HuH-7.5 (cell line): ENCODE data around the gene ANO2.
"Not testable (repeated sequence)": the region's sequence is repeated elsewhere in the genome, so short reads cannot be mapped to it uniquely, and the experiment has no call there.

Experiments
- DNase-seq: peaks from one replicate; pipeline ENCODE4 v3.0.0; 2011; ENCODE audit warnings: low spot score

ANO2 gene

DNA sequence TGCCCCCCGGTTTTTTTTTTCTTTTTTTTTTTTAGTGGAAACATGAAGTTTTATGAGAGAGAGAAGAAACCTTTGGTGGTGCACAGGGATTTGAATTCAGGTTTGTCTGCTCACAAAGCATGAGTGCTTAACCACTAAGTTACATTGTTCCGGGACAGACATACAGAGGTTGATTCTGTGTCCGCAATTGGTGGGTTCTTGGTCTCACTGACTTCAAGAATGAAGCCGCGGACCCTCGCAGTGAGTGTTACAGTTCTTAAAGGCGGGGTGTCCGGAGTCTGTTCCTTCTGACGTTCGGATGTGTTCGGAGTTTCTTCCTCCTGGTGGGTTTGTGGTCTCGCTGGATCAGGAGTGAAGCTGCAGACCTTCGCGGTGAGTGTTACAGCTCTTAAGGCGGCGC lies 57.2 kb downstream of the ANO2 start:
- not testable (repeated sequence) for DNase-seq

DNA sequence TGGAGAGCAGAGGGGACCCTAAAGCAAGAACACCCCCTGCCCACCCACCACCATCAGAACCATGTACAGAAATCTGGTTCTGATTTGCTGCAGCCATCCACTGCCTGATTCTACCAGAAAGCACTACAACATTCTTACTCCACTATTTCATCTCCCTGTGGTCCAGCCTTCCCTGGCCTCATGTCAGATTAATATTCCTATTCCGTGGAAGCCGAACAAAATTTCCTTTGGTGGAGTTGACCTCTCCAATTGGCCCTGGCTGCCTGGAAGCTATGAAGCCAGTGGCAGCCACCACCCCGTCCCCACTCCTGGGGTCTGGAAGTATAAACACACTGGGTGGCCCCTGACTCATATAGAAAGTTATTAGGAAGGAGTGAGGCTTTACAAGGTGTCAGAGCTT lies 60.2 kb downstream of the ANO2 start:
- no peak for DNase-seq

DNA sequence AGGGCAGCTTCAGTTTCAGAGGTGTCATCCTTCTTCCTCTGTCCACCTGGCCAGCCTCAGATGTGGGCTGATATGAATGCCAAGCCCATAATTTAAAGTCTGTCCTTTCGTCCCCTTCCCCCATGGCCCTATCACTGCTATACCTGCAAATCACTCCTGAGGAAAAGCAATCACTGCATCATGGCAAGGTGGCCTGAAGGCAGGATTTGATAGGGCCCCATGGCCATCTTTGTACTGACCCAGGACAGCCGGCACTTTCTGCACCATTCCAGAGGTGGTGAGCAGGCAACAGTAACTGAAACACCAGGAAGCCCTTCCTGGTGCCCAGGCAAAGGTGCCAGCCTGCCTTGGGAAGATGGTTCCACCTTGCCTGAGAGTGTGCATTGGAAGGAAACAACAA lies 60.8 kb downstream of the ANO2 start:
- no peak for DNase-seq

DNA sequence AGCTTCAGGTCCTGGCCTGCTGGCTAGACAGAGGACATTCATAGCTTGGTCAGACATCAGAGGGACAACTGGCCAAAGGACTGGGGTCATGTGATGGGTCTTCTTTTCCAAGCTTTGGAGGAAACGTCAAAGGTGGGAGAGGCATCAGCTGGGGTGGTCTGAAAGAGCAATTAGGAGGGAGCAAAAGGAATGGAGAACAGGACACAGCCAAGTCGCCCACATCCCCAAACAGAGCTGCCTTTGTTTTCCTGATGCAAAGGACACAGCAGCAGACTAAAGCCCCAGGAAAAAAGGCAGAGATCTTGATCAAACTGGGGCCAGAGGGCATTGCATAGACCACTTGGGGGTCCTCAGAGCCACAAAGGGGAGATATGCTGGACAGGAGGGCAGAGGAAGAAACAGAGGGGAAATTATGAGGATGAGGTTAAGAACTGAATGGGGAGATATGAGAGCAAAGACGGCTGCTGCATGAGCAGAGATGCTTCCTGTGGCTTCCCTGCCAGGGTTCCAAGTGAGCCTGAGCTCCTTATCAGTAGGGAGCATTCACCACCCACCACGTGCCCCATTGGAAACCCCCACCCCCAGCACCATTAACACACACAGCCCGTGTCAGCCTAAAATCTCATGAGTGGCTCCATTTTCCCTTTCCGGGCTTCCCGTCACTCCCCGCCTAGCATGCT lies 62.4 kb downstream of the ANO2 start:
- no peak for DNase-seq

DNA sequence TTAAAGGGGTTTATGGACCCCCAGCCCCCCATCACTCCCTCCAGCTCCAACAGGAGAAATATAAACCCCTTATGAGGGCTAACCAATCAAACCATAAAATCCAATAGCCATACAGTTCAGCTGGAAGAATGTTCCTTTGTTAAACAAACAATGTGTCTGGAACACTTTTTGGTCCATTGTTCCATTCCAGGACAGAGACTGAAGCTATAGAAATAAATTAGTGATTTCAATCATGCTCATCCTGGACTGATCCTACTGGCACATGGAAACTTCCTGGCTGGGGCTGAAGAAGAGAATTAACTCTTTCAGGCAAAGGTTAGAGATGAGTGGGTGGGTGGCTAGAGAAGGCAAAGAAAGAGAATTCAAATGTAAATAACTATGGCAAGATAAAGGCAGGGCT lies 63.4 kb downstream of the ANO2 start:
- DNase-seq = no peak

DNA sequence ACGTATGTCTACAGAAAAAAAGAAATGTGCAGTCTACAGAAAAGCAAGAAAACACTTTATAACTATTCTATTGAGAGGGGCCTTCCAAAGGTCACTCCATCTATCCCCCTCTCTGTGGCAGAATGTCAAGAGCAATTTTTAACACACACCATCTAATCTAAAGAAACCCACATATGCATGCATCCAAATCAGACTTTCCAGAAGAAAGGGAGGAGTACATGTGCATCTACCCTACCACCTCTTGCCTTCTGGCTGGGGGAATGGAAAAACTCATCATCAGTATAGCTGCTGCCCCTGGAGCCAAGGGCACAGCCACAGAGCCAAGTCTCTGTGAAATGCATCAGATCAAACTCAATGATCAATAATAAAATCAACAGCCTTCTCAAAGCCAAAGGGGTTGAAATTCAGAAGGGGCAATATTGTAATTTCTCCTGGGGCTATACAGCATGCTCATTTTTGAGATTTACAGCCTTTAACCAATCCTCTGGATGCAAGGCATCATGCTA lies 63.9 kb downstream of the ANO2 start:
- no peak for DNase-seq

DNA sequence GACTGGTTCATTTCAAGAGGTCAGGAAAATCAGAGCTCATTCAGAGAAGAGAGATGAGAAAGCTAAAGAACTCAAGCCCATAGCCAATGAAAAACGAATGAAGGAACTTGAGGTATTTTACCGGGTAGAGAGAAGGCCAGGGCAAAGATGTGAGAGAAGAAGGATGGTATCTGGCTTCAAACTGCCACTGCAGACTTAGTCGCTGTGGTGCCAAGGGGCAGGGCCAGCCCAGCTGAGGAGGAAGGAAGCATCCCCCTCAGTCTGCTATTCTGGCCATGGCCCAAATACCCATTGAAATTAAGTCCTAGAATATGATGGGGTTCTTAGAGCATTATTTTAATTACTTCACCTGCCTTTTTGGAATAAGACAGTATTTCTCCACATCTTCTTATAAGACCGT lies 69.2 kb downstream of the ANO2 start:
- DNase-seq = no peak

DNA sequence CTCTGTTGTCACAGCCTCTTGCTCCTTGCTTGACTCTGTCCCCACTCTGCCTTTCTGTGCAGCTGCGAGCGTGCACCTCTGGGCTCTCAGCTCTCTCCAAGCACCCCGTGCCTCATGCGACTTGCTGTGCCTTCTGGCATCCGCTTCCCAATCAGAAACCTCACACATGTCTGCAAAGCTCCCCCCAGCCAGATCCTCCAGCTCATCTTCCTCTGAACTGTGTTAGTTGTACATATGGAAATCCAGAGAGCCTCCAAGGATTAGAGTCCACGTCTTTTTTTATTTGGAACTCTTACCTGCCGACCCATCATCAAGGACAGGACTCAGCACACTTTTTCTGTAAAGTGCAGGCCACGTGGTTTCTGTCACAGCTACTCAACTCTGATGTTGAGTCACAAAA lies 70.5 kb downstream of the ANO2 start:
- DNase-seq = no peak

DNA sequence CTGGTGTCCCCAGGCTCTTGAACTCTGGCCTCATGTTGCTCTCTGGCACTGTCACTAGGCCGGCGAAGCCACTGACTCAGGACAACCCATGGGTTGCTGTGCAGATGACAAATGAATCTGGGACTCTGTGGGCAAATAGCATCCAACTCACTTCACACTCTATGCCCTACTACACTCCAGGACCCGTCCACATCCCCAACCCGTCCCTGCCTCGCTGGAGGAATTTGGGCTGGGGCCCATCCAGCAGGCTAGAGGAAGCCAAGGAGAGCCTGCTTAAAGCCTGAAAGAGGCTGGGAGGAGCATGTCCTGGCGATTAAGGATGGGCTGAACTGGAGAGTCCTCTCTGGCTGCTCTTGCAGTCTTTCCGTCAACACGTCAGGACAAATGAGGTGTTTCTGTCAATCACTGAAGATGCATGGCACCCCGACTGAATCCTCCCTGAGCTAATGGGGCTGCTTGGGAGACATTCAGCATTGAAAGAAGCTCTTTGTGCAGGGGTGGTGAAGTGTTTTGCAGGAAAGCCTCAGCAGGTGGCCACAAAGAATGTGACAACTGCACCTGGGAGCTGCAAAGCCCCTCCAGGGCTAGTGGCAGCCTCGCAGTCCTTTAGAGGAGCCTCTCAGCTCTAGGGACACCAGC lies 71.7 kb downstream of the ANO2 start:
- DNase-seq = no peak

DNA sequence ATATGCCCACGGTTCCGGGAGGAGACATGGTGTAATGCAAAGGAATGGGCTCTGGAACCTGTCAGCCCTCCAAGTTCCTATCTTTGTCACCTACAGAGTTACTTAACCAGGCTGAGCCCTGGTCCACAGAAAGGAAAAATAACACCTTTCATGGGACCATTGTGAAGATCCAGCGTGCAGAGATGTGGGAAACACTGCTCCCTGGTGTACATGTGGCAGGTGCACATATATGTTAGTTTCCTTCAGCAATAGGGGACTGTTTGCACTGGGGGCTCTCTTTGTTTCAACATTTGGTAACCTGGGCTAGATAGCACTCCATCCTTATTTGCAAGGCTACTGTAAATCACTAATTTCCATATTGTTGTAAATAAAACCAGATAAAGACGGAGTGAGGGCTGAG lies 72.3 kb downstream of the ANO2 start:
- no peak for DNase-seq

DNA sequence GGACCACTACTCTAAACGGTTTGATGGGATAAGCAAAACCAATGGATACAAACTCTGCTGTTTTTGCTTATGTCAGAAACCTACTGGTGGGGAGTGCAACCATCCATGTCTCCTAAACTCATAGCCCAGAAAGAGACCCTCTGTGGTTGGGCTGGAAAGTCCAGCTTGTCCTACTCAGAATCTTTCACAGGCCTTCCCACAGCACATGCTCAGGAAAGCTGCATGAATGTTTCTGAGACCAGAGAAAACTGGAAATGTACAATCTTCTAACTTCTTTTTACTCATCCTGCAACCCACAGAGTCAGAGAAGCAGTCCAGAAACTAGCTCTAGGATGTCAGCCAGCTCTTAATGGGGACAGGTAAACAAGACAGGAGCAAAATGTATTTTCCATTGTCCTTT lies 73.3 kb downstream of the ANO2 start:
- no peak for DNase-seq

DNA sequence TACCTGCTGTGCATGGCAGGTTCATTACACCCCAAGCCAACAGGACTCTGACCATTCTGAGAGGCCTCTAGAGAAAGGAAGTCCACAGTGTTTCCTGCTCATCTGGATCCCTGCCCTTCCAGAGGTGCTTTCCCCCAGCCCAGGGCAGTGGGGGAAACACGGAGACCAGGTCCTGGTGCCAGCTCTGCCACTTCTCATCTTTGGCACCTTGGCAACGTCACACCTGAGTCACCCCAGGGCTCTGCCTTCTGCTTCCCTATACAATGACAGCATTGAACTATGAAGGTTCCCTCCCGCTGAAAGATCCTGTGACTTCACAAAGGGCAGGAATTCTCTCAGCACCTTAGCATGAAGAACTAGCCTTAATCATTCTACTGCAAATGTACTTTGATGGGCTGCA lies 74.9 kb downstream of the ANO2 start:
- no peak for DNase-seq

DNA sequence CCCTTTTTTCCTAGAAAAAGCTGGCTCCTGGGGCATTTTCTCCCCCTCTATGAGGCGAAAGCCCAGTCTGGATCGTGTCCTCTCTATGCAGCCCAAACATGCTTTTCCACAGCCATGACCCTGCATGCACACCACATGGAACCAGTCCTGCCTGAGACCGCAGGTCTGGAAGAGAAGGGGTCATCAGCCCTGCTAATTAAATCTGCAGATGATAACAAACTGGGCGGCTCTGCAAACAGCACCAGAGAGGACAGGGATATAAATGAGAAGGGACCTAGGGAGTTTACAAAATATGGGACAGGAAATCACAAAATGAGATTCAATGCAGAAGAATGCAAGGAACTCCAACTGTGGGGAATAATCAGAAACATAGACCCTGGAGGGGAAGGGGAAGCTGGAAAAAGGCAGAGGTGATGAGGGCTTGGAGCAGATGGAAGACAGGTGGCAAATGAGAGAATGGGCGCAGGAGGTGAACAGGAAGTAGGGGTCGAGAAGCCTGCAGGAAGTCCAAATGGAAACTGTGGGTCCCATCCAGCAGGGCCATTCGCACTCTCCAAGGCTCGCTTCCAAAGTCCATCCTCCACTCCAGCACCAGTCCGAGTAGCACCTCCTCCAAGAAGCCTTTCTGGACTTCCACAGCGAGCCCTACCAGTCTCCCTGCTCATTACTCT lies 76.3 kb downstream of the ANO2 start:
- DNase-seq = no peak

DNA sequence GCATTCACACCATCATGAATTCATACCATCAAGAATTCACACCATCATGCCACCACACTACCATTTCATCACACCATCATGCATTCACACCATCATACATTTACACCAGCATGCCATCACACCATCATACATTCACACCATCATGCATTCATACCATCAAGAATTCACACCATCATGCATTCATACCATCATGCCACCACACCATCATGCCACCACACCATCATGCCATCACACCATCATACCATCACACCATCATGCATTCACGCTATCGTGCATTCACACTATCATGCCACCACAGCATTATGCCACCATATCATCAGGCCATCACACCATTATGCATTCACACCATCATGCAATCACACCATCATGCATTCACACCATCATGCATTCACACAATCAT lies 79.7 kb downstream of the ANO2 start:
- DNase-seq = no peak

DNA sequence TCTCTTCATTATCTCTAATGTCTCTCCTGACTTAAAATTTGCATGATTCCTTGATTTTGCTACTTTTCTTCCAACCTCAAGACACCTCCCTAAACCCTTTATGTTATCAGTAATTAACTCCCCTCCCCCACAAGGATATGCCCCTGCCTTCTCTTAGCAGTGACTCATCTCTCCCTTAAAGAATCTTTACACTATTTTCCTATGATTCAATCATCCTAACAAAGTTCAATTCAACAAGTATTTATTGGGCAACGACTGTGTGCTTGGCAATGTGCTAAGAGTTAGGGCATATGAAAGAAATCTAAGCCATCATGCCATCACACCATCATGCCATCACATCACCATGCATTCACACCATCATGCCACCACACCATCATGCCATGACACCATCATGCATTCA lies 80.1 kb downstream of the ANO2 start:
- DNase-seq = no peak

DNA sequence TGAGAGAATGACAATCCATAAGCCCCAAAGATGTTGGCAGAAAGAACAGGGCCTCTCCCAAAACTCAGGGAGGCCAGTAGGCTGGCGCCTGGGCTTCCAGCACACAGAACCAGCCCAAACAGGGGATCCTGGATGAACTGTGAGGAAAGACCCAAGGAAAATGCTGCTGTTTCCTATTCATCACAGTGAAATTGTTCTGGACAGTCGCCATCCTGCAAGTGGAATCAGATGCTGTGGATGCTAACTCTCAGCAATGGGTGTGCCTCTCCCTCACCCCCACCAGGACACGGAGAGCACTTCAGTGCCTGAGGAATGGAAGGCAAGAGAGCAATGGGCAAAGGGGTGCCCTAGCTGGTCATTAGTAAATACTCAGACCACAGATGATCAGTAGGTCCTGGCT lies 80.8 kb downstream of the ANO2 start:
- DNase-seq = no peak

DNA sequence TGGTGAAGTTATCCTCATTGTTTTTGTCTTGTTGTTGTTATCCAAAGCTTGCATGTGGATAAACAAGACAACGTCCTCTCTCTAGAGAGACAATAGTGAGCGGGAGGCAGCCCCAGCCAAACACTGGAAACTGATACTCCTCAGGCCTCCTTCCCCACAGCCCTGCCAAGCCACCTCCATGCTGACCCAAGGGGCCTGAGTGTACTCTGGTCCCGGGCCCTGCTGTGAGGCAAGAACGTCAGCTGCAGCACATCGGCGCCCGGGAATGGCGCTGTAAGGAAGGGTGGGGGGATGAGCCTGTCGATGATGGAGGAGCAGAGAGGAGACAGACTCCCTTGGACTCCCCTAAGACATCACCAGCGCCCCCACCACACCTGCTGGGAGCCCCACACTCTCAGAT lies 83.6 kb downstream of the ANO2 start:
- DNase-seq = no peak

DNA sequence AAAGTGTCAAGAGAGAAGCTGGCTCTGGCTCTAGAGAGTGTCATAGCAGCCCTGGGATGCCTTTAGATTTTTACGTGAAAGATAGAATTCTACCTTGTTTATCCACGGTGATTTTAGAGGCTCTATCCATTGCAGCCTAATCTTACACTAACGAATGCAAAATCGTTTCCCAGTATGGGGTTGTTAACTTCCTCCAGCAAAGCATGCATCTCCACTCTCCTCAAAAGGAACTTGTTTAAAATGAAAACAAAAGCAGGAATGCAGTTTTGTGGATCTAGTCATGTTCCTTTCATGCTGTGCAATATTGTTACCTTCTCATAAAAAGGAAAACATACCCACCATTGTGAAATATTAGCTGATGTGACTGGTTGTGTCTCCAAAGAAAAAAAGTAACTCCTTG lies 88.4 kb downstream of the ANO2 start:
- DNase-seq = no peak

DNA sequence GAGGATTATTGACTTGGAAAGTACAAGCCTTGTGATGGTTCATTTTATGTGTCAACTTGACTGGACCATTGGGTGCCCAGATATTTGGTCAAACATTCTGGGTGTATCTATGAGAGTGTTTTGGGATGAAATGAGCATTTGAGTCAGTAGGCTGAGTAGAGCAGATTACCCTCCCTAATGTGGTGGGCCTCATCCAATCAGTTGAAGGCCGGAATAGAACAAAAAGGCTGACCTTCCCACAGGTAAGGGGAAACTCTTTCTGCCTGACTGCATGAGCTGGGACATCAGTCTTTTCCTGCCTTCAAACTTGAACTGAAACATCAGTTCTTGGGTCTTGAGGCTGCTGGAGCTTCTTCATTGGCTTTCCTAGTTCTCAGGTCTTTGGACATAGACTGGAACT lies 98.1 kb downstream of the ANO2 start:
- no peak for DNase-seq

DNA sequence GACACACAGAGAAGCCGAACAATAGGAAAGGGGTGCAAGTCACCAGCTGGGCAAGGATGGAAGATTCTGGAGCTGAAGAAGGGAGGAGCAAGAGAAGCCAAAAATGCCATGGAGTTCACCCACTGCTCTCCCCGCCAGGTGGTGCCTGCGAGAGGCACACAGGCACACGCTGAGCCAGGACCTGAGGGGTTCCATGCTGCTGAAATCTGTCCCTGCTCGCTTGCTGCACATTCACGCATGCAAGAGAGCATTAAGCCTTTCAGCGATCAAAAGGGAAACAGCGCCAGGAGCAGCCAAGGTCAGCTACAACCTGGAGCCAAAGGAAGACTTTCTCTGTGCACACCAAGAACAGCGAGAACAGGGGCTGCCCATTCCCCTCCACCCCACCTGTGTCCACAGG lies 104.1 kb downstream of the ANO2 start:
- no peak for DNase-seq

DNA sequence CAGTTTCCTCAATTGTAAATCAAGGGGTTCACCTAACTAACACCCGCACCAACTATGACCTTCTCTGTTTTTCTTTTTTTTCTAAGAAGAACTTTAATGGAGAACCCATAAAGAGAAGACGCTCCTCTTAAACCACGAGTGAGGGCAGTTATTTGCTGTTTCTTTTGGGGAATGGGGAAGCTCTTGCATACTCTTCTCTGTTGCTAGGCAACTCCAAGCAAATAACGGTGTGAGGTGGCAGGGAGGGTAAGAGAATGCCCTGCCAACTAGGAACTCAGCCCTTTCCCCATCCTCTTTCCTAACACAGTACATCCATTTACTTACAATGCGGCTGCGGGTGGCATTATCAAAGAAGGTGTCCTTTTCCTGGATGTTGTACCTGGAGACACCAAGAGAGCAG lies 114.9 kb downstream of the ANO2 start:
- DNase-seq = no peak

DNA sequence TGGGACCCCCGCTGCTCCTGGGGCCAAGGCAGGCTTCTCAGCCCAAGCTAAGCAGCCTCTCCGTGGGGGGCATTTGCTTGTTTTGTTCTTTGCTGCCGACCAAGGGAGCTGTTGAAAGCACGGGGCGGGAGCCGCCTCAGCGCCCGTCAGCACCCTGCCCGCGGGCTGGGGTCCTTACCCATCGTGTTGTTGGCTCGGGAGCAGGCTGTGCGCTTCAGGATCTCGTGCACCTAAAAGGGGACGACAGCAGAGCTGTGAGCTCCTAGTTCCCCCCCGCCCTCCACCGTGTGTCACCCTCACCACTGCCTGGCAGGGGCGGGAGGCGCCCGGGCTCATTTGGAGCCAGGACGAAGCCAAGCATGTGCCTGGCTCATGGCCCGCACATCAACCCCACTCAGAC lies 117.5 kb downstream of the ANO2 start:
- no peak for DNase-seq

DNA sequence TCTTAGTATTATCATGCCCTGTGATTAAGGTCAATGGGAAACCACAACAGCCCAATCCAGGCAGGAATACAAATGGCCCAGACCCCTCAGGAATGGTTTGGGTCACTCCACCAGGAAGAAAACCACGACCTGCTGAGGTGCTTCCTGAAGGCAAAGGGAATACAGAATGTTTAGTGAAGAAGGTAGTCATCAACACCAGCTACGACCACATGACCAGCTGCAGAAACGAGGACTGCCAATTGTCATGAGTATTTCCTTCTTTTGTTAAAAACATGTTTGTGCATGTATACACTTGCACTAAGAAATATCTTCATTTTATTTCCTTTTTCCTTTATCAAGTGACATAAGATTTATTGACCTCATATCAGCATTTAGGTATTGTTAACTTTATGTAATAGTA lies 119.3 kb downstream of the ANO2 start:
- DNase-seq = not testable (repeated sequence)

DNA sequence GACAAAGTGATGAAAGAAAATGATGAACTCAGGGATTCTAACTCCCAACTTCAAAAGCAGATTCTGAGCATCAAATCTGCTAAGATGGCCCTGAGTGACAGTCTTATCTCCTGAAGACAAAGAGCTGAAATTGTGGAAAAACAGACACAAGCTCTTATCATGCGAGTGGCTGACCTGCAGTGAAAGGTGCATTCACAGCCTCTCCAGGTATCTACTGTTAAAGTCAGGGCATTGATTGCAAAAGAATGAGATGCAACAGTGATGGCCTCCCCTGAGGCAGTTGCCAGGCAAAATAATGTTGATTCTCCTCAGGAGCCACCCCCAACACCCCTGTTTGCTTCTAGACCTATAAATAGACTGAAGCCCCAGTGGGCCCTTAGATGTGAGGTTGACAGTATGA lies 126.2 kb downstream of the ANO2 start:
- DNase-seq = not testable (repeated sequence)
